HG02943 (cell line): Measurements from ENCODE around the gene IP6K1.
"Not testable (repeated sequence)": the region's sequence is repeated elsewhere in the genome, so short reads cannot be mapped to it uniquely, and the experiment has no call there.

Source experiments
- ATAC-seq: cut with Tn5 transposase; IDR thresholded peaks from one replicate; pipeline ENCODE4 v1.9.1; 2021; ENCODE audit warnings: mild to moderate bottlenecking, low read depth, moderate library complexity; ENCODE audit not compliant: unreplicated experiment

Gene IP6K1

DNA sequence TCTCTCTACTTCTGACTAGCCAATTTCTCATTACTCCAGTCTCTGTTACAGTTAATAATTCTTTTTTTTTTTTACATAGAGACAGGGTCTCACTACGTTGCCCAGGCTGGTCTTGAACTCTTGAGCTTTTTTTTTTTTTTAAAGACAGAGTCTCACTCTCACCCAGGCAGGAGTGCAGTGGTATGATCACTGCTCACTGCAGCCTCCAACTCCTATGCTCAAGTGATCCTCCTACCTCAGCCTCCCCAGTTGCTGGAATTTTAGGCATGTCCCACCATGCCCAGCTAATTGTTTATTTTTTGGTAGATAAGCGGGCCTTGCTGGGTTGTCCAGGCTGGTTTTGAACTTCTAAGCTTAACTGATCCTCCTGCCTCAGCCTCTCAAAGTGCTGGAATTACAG, 13.6 kb downstream of the IP6K1 start:
- no peak for ATAC-seq

DNA sequence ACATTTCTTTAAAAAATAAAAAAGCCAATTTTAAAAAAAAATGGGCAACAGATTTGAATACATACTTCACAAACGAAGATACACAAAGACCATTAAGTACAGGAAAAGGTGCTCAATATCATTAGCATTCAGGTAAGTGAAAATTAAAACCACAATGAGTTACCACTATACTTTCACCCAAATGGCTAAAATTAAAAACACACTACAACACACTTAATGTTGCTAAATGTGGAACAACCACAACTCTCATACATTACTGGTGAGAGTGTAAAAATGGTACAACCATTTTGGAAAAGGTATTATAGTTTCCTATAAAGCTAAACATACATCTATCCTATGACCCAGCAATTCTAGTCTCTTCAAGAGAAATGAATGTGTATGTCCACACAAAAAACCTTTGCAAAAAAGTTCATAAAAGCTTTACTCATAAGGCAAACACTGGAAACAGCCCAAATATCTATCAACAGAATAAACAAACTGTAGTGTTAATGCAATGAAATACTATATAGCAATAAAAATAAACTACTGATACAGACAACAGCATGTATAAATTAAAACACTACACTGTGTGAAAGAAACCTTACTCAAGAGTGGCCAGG, 14.9 kb downstream of the IP6K1 start:
- no peak for ATAC-seq

DNA sequence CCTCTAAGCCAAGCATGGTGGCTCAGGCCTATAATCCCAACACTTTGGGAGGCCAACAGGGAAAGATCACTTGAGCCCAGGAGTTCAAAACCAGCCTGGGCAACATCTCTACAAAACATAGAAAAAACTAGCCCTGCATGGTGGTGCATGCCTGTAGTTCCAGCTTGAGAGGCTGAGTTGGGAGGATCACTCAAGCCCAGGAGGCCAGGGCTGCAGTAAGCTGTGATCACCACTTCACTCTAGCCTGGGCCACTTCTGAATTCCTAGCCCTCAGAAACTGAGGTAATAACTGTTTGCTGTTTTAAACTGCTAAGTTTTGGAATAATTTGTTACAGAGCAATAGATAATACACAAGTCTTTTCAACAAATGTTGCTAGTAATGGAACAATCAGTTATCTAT, 16.4 kb downstream of the IP6K1 start:
- no peak for ATAC-seq

DNA sequence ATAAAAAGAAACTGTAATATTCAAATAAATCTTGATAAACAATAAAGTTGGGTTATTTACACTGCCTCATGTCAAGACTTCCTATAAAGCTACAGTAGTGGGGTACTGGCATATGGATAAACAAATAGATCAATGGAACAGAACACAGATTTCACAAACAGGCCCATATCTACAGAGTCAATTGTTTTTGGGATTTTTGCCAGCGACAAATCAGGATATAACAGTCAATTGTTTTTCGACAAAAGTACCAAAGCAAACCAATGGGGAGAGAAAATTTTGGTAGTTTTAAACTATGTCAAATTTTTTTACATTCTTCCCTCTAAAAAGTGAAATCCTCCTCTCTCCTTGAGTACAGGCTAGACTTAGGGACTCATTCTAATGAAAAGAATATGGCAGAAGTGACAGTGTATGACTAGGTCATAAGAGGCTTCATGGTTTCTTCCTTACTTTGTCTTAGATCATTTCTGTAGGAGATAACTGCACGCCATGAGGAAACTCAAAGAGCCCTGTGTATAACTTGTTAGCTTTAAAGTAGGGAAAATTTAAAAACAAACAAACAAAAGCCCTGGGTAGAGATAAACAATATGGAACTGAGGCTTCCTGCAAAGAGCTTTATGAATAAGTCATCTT, 16.9 kb downstream of the IP6K1 start:
- ATAC-seq = no peak

DNA sequence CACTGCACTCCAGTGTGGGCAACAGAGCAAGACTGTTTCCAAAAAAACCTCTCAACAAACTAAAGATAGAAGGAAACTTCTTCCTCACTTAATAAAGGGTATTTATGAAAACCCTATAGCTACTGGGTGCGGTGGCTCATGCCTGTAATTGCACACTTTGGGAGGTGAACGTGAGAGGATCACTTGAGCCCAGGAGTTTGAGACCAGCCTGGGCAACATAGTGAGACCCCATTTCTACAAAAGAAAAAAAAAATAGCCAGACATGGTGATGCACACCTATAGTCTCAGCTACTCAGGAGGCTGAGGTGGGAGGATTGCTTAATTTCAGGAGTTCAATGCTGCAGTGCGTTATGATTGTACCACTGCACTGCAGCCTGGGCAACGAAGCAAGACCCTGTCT, 22.4 kb downstream of the IP6K1 start:
- no peak for ATAC-seq

DNA sequence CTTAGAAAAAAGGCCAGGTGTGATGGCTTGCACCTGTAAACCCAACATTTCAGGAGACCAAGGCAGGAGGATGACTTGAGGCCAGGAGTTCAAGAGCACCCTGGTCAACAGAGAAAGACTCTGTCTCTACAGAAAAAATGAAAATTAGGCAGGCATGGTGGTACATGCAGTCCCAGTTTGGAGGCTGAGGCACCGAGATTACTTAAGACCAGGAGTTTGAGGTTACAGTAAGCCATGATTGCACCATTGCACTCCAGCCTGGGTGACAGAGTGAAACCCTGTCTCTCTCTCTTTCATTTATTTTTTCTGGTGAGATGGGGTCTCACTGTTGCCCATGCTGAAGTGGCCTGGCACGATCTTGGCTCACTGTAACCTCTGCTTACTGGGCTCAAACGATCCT, 24.7 kb downstream of the IP6K1 start:
- ATAC-seq = no peak

DNA sequence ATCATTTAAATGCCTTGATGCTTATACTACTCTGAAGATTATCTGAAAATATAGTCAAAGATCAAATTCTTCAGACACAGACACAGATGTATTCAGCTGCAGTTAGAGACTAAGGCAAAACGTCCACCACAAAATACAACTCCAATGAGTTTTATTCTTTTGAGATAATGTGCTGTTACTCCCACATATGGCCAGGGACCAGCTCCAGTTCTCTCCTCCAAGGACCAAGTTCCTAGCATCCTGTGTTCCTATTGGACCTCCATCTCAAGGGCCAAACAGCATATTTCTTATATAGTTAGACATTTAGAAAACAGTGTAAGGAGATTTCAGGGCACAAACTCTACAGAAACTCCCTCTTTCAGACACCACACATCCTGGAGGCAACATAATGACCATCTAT, 27.1 kb downstream of the IP6K1 start:
- ATAC-seq = no peak

DNA sequence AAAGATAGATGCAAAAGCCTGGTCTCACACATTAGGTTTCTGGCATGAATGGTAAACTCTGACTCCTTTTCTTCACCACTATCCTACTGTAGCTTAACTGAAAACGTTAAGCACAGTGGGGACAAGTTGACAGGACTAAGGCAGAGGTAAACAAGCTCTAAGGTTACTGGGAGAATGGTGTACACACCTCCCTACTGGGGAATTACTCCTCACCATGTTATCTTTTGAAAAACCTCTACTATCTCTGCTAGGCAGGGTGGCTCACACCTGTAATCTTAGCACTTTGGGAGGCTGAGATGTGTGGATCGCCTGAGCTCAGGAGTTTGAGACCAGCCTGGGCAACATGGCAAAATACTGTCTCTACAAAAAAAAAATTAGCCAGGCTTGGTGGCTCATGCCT, 29.1 kb downstream of the IP6K1 start:
- ATAC-seq = no peak

DNA sequence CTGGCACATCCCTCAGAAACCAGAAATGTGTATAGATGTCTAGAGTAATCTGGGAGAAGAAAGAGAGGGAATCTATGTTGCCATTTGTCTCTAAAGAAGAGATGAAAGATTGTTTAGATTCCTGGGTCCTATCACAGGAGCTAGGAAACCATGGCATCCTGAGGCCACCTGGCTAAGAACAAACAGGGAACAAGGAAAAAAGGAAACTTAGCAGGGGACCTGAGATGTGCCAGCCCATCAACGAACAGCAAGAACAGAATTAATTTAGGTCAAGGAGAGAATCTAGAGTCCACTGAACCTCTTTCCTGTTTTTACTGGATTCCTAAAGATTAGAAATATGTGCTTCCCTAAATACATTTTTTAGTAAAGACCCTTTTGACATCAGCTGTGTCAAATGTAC, 30.3 kb downstream of the IP6K1 start:
- no peak for ATAC-seq

DNA sequence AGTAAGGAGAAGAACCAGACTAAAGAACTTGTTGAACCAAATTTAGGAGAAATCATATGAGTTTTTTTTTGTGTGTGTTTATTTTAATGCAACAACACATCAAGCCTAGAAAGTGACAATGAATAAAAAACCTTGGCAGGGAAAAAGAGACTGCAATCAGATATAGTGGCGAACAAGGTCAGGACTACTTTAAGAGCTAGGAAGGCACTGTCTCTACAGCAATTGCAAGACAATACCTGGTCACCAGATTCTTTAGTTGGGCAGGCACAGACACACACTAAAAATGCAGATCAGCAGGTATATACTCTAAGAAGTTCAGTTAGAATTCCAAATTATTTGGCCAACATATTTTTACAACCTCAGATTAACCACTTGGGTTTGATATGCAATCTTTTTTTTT, 31.8 kb downstream of the IP6K1 start:
- no peak for ATAC-seq

DNA sequence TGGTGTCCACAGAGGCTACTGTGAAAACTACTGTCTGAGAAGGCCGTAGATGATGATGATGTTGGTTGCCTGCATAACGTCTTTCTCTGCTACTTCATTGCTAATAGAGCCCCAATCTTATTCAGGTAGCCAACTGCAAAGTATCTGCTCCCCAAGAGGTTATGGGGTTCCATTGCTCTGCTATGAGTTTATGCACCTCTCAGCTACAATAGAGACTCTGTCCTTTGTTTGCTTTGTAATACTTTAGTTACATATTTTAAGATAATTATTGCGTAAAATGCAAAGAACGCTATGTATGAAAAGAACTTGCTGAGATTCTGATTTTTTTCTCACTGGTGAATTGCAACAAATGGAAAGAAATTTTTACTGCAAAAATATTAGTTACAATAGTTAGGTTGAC, 34.8 kb downstream of the IP6K1 start:
- no peak for ATAC-seq

DNA sequence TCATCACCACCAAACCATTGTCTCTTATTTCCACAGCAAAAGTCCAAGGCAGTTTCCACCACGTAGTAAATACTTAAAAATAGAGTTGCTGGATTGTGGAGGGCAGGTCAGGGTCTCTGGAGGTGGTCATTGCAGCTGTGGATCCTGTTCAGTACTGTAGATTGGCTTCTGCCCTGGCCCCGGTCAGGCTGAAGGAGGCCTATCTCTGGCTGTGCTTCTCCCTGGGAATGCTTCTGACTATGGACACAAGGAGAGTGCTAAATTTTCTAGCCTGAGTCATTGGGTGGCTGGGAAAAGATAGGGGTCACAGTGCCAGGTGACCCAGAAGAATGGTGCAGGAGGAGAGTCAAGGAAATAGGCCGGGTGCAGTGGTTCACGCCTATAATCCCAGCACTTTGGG, 36.3 kb downstream of the IP6K1 start:
- ATAC-seq = no peak

DNA sequence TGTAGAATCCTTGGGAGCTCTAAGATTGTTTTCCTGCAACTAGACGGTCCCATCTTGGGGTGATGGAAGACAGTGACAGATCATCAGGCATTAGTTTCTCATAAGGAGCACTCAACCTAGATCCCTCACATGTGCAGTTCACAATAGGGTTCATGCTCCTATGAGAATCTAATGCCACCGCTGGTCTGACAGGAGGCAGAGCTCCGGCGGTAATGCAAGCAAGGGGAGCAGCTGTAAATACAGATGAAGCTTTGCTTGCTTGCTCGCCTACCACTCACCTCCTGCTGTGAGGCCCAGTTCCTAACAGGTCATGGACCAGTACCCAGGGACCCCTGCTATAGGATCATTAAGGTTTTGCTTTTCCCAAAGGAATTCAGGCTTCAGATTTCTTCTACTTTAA, 37.5 kb downstream of the IP6K1 start:
- ATAC-seq = not testable (repeated sequence)

DNA sequence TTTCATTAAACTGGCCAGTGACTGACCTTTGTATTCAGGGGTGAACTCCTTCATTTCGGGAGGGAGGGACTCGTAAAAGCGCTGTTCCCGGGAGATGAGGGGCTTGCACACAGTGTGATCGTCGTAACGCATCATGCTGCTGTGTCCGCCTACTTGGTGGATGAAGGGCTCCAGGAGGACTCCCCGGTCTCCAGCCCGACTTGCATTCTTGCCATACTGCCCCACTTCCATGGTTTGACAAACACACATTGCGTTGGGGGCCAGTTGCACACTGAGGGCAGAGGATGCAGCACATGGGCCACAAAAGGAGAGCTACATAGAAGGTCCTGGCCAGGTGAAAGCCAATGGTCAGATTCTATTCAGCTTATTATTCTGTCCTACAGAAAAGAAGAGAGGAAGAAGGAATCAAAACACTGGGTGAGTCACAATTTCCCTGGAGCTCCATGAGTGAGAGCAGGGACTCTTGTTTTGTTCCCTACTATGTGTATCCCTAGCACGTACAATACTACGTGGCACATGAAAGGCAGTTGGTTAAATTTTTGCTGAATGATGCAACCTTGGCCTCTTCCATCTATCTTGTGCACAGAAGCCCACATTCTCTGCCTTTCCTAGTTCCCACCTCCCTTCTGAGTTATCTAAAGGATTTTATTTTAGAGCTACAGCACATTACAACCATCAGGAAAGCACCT, 38.4 kb downstream of the IP6K1 start:
- ATAC-seq = no peak

DNA sequence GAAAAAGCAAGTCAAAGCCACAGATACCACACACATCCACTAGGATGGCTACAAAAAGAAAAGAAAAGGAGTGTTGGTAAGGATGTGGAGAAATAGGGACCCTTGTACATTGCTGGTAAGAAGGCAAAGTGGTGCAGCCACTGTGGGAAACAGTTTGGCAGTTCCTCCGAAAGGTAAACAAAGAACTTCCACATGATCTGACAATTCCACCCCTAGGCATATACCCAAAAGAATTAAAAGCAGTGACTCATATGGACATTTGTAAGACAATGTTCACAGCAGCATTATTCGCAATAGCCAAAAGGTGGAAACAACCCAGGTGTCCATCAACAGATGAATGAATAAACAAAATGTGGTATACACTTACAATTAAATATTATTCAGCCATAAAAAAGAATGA, 40.4 kb downstream of the IP6K1 start:
- ATAC-seq = no peak

DNA sequence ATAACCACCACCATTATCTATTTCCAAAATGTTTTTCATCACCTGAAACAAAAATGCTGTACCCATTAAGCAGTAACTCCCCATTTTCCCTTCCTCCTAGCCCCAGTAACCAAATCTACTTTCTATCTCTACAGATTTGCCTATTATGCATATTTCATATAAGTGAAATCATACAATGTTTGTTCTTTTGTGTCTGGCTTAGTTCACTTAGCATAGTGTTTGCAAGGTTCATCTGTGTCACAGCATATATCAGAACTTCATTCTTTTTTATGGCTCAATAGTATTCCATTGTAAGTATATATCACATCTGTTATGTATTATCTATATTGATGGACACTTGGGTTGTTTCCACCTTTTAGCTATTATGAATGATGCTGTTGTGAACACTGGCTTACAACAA, 45.9 kb downstream of the IP6K1 start:
- ATAC-seq = no peak

DNA sequence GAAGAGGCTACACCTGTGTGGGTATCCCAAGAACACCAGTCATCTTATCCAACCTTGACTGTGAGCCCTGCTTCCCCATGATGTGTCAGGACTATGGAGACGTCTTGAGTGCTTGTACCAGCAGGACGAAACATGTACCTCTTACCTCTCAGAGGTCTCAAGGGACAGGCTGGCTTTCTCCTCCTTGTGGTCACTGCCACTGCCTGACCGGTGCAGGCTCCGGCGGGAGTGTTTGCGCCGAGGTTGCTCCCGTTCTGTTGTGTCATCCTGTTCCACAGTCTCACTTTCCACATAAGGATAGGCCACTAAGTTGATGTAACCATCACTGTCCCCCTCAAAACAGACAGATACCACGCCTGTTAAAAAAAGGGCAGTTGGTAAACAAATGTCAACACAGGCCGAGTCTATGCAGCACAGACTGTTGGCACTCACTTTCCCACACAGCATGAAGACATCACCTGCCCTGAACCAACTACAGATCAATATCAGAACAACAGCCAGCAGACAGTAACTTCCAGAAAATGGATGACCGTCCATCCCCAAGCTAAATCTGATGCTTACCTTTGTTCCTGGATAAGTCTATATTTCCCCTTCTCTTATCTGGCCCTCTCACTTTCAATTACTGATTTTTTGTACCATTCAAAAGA, 48.2 kb downstream of the IP6K1 start:
- ATAC-seq = no peak

DNA sequence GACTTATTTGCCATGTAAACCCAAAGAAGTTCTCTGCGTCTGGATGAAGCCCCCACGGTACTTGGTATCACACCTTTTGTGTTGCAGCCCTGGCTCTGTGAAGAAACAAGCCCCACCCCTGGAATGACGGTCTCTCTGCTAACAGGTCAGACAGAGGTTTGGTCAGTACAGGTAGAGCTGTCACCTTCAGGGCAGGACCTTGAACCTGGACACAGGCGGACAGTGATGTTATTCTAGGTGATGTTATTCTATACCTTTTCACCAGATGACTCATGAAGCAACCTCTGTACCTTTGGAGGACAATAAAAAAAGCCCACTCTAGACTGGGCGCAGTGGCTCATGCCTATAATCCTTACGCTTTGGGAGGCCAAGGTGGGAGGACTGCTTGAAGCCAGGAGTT, 51.6 kb downstream of the IP6K1 start:
- ATAC-seq = no peak

DNA sequence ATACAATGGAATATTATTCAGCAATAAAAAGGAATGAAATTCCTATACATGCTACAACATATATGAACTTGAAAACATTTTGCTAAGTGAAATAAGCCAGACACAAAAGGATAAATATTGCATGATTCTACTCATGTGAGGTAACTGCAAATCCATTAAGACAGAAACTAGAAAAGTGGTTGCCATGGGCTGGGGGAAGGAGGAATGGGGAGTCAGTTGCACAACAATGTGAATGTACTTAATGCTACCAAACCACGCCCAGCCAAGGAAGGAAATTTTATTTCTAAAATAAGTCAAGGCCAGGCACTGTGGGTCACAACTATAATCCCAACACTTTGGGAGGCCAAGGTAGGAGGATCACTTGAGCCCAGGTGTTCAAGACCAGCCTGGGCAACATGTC, 52.8 kb downstream of the IP6K1 start:
- ATAC-seq = no peak

DNA sequence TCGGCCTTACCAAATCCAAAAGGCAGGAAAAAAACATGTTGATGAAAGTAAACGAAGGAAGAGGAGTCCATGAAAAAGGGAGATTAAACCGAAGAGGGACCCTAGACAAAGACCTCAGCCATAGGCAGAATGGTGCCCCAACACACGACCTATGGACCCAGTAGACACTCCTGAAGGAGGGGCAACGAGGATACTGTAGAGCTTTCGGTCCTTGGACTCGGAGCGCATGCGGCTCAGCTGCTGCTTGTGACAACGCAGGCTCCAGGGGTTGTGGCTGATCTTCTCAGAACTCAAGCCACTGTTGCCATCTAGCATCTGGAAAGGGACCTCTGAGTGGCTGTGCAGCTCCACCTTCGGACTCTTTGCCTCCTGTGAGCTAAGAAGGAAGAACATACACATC, 53.7 kb downstream of the IP6K1 start:
- ATAC-seq = no peak

DNA sequence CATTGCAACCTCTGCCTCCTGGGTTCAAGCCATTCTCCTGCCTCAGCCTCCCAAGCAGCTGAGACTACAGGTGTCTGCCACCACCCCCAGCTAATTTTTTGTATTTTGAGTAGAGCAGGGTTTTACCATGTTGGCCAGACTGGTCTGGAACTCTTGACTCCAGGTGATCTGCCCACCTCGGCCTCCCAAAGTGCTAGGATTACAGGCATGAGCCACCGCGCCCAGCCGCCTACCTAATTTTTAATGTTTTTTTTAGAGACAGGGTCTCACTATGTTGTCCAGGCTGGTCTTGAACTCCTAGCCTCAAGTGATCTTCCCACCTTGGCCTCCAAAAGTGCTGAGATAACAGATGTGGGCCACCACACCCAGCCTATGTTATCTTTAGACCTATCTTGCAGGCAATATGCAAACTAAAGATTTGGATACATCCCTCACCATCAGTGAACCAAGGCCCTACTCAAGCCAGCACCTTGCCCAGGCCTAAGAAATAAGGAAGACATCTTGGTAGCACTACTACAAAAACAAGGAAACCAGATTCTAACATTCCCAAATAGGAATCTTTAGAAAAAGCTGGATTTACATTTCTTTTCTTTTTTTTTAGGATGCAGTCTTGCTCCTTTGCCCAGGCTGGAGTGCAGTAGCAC, 56.3 kb downstream of the IP6K1 start:
- no peak for ATAC-seq
